Astrocyte (in vitro differentiated cells and primary cell): ENCODE data around the gene PCDHB16. TPM values are rescaled to one million over a fixed set of nuclear protein-coding genes. Genes with fewer than 3 reads are reported as not detected.

Source experiments
- DNase-seq: peaks from one replicate; pipeline ENCODE4 v3.0.0-alpha.2; 2010; ENCODE audit warnings: low read depth
- FAIRE-seq: peaks from 2 replicates; lab custom pipeline; 2011; peaks lifted over from hg19 to GRCh38; lab: Jason Lieb, UNC
- H2AFZ ChIP-seq: 2 replicates; pipeline ENCODE4 v1.6.0; 2012; ENCODE audit warnings: low read depth, low read length, inconsistent platforms
- H3K27ac ChIP-seq: 2 replicates; pipeline ENCODE4 v1.5.1; 2011; ENCODE audit warnings: low read depth, low read length, inconsistent platforms
- H3K27me3 ChIP-seq: 2 replicates; pipeline ENCODE4 v1.6.0; 2011; ENCODE audit warnings: low read length, inconsistent platforms; ENCODE audit not compliant: insufficient read depth
- H3K36me3 ChIP-seq: 2 replicates; pipeline ENCODE4 v1.5.1; 2011; ENCODE audit warnings: low read length, inconsistent platforms; ENCODE audit not compliant: insufficient read depth
- H3K4me1 ChIP-seq: 2 replicates; pipeline ENCODE4 v1.5.1; 2011; ENCODE audit warnings: low read length, inconsistent platforms; ENCODE audit not compliant: insufficient read depth
- H3K4me2 ChIP-seq: 2 replicates; pipeline ENCODE4 v1.6.0; 2012; ENCODE audit warnings: low read length, inconsistent platforms
- H3K4me3 ChIP-seq: 2 replicates; pipeline ENCODE4 v1.5.1; 2011; ENCODE audit warnings: low read depth, mild to moderate bottlenecking, low read length, inconsistent platforms; ENCODE audit not compliant: insufficient read depth
- H3K79me2 ChIP-seq: 2 replicates; pipeline ENCODE4 v1.6.0; 2012; ENCODE audit warnings: mild to moderate bottlenecking, low read length, inconsistent platforms; ENCODE audit not compliant: insufficient read depth
- H3K9ac ChIP-seq: 2 replicates; pipeline ENCODE4 v1.6.0; 2012; ENCODE audit warnings: mild to moderate bottlenecking, low read length, inconsistent platforms
- H3K9me3 ChIP-seq: 2 replicates; pipeline ENCODE4 v1.5.1; 2012; ENCODE audit warnings: low read depth, mild to moderate bottlenecking, low read length, inconsistent platforms; ENCODE audit not compliant: insufficient read depth
- H4K20me1 ChIP-seq: 2 replicates; pipeline ENCODE4 v1.6.0; 2012; ENCODE audit warnings: low read length, inconsistent platforms; ENCODE audit not compliant: insufficient read depth
- H3K27ac Mint-ChIP-seq: one replicate; pipeline ENCODE4 v1.8.0; 2021; ENCODE audit warnings: mild to moderate bottlenecking, mixed read lengths; ENCODE audit not compliant: unreplicated experiment
- H3K27me3 Mint-ChIP-seq: one replicate; pipeline ENCODE4 v1.8.0; 2021; ENCODE audit warnings: low read depth, mixed read lengths; ENCODE audit not compliant: unreplicated experiment
- H3K36me3 Mint-ChIP-seq: one replicate; pipeline ENCODE4 v1.8.0; 2021; ENCODE audit warnings: low read depth, mixed read lengths; ENCODE audit not compliant: unreplicated experiment
- H3K4me1 Mint-ChIP-seq: one replicate; pipeline ENCODE4 v1.8.0; 2021; ENCODE audit warnings: low read depth, mixed read lengths; ENCODE audit not compliant: unreplicated experiment
- H3K4me3 Mint-ChIP-seq: one replicate; pipeline ENCODE4 v1.8.0; 2021; ENCODE audit warnings: mild to moderate bottlenecking, moderate library complexity, mixed read lengths; ENCODE audit not compliant: unreplicated experiment
- H3K9me3 Mint-ChIP-seq: one replicate; pipeline ENCODE4 v1.8.0; 2021; ENCODE audit warnings: mild to moderate bottlenecking, mixed read lengths; ENCODE audit not compliant: unreplicated experiment
- EZH2 ChIP-seq: IDR thresholded peaks from 2 replicates; pipeline ENCODE4 v1.6.1; 2012; ENCODE audit warnings: mild to moderate bottlenecking, low read length, inconsistent platforms; ENCODE audit not compliant: insufficient read depth
- total RNA-seq: library from RNA; stranded (reverse); gene quantifications from 2 replicates; pipeline ENCODE4 v1.2.1, GENCODE V29; 2021
- TF ChIP-seq, protein P1 (sequence below): IDR thresholded peaks from 2 replicates; pipeline ENCODE4 v1.5.1; 2011; ENCODE audit warnings: low read depth, mild to moderate bottlenecking, inconsistent platforms, low read length, moderate library complexity; ENCODE audit not compliant: insufficient read depth

The PCDHB16 gene
- total RNA-seq, 1 donor from 2014 or later = 3.2 TPM

DNA sequence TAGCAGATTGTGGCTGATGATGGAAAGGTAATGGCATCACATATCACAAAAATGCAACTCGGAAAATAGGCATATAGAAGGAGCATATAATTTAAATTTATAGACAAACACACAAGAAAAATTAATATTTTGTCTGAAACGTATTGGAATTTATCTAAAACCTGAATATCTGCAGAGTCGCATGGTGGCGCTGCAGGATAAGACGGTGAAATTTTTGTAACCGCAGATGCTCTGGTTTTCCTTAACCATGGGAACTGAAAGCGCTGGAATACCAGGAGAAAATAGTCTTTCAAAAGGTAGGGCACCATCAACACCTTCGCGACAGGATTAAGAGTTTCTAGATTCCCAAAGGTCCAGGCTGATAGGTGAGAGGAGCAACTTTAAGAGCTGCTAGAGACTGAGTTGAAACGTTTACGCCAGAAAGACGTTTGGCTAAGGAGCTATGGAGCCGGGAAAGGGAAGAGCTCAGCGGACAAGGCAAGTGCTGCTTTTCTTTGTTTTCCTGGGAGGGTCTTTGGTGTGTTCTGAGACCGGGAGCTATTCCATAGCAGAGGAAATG is 52.0 kb downstream of the PCDHB16 start:
- Histone ChIP-seq H3K36me3 (no peaks in the 10 kb centered on the region), H3K27ac (no peak overlapping the region), H3K9me3 (peaks cover 21% of the 10 kb centered on the region), H3K9ac (no peak overlapping the region), H3K4me3 (no peak overlapping the region), H2AFZ (no peak overlapping the region), H4K20me1 (no peaks in the 10 kb centered on the region), H3K79me2 (no peaks in the 10 kb centered on the region), H3K4me2 (no peak overlapping the region), H3K4me1 (no peaks in the 10 kb centered on the region), H3K27me3 (no peaks in the 10 kb centered on the region)
- no peaks in the 10 kb centered on the region for H3K4me1 Mint-ChIP-seq
- H3K4me3 Mint-ChIP-seq = no peak overlapping the region
- H3K27ac Mint-ChIP-seq = no peak overlapping the region
- no peaks in the 10 kb centered on the region for H3K27me3 Mint-ChIP-seq
- no peak for FAIRE-seq
- H3K9me3 Mint-ChIP-seq = peaks cover 35% of the 10 kb centered on the region
- peaks cover 18% of the 10 kb centered on the region for H3K36me3 Mint-ChIP-seq
- TF ChIP-seq, protein P1, sequence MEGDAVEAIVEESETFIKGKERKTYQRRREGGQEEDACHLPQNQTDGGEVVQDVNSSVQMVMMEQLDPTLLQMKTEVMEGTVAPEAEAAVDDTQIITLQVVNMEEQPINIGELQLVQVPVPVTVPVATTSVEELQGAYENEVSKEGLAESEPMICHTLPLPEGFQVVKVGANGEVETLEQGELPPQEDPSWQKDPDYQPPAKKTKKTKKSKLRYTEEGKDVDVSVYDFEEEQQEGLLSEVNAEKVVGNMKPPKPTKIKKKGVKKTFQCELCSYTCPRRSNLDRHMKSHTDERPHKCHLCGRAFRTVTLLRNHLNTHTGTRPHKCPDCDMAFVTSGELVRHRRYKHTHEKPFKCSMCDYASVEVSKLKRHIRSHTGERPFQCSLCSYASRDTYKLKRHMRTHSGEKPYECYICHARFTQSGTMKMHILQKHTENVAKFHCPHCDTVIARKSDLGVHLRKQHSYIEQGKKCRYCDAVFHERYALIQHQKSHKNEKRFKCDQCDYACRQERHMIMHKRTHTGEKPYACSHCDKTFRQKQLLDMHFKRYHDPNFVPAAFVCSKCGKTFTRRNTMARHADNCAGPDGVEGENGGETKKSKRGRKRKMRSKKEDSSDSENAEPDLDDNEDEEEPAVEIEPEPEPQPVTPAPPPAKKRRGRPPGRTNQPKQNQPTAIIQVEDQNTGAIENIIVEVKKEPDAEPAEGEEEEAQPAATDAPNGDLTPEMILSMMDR = peak; percentile 2
- TF ChIP-seq EZH2 = no peak
- no peak for DNase-seq

Other genes with a start within 250 kb of the PCDHB16 start
- 6.9 and 7.7 TPM in 2 replicates for gene PCDHAC2, start 215.9 kb upstream of the PCDHB16 start, total RNA-seq
- not detected in 2 replicates for gene PCDHB1, start 131.0 kb upstream of the PCDHB16 start, total RNA-seq
- 44.3 and 50.7 TPM in 2 replicates for gene PCDHB2, start 87.8 kb upstream of the PCDHB16 start, total RNA-seq
- gene PCDHB3, start 81.9 kb upstream of the PCDHB16 start, total RNA-seq = 3.6 and 3.9 TPM in 2 replicates
- gene PCDHB4, start 60.6 kb upstream of the PCDHB16 start, total RNA-seq = 1.0 and 1.1 TPM in 2 replicates
- 8.7 and 9.7 TPM in 2 replicates for gene PCDHB5, start 47.2 kb upstream of the PCDHB16 start, total RNA-seq
- 0.50 and 0.70 TPM in 2 replicates for gene PCDHB6, start 32.3 kb upstream of the PCDHB16 start, total RNA-seq
- gene PCDHB7, start 9.7 kb upstream of the PCDHB16 start, total RNA-seq = 0.79 and 1.0 TPM in 2 replicates
- 4.9 and 5.3 TPM in 2 replicates for gene PCDHB8, start 4.6 kb upstream of the PCDHB16 start, total RNA-seq
- gene PCDHB9, start 4.8 kb downstream of the PCDHB16 start, total RNA-seq = 3.6 and 5.3 TPM in 2 replicates
- gene PCDHB10, start 10.0 kb downstream of the PCDHB16 start, total RNA-seq = 6.4 and 7.0 TPM in 2 replicates
- gene PCDHB11, start 17.2 kb downstream of the PCDHB16 start, total RNA-seq = 2.1 TPM in 2 replicates
- gene PCDHB12, start 26.3 kb downstream of the PCDHB16 start, total RNA-seq = 0.87 and 1.2 TPM in 2 replicates
- gene PCDHB13, start 31.5 kb downstream of the PCDHB16 start, total RNA-seq = 3.3 TPM in 2 replicates
- gene PCDHB14, start 41.0 kb downstream of the PCDHB16 start, total RNA-seq = 5.6 and 6.4 TPM in 2 replicates
- gene PCDHB15, start 63.0 kb downstream of the PCDHB16 start, total RNA-seq = 1.3 and 1.6 TPM in 2 replicates
- 0.19 and 0.25 TPM in 2 replicates for gene SLC25A2, start 121.7 kb downstream of the PCDHB16 start, total RNA-seq
- 95.1 and 102 TPM in 2 replicates for gene TAF7, start 138.4 kb downstream of the PCDHB16 start, total RNA-seq
- 0.17 and 0.27 TPM in 2 replicates for gene PCDHGA1, start 148.1 kb downstream of the PCDHB16 start, total RNA-seq
- 0.14 and 0.17 TPM in 2 replicates for gene PCDHGA2, start 156.4 kb downstream of the PCDHB16 start, total RNA-seq
- 0.14 and 0.17 TPM in 2 replicates for gene PCDHGA3, start 161.4 kb downstream of the PCDHB16 start, total RNA-seq
- 1.0 and 1.5 TPM in 2 replicates for gene PCDHGB1, start 167.7 kb downstream of the PCDHB16 start, total RNA-seq
- gene PCDHGA4, start 172.6 kb downstream of the PCDHB16 start, total RNA-seq = 0.48 and 0.50 TPM in 2 replicates
- 1.4 TPM in 2 replicates for gene PCDHGB2, start 177.6 kb downstream of the PCDHB16 start, total RNA-seq
- gene PCDHGA5, start 181.8 kb downstream of the PCDHB16 start, total RNA-seq = 0.29 and 0.30 TPM in 2 replicates
- 0.10 and 0.14 TPM in 2 replicates for gene PCDHGB3, start 187.9 kb downstream of the PCDHB16 start, total RNA-seq
- gene PCDHGA6, start 191.5 kb downstream of the PCDHB16 start, total RNA-seq = 0.22 and 0.41 TPM in 2 replicates
- 0.57 and 0.62 TPM in 2 replicates for gene PCDHGA7, start 200.4 kb downstream of the PCDHB16 start, total RNA-seq
- 13.6 and 15.7 TPM in 2 replicates for gene PCDHGB4, start 205.3 kb downstream of the PCDHB16 start, total RNA-seq
- 1.0 and 1.2 TPM in 2 replicates for gene PCDHGA8, start 210.2 kb downstream of the PCDHB16 start, total RNA-seq
- 1.1 and 2.1 TPM in 2 replicates for gene PCDHGB5, start 215.6 kb downstream of the PCDHB16 start, total RNA-seq
- 0.73 and 0.87 TPM in 2 replicates for gene PCDHGA9, start 220.4 kb downstream of the PCDHB16 start, total RNA-seq
- 18.4 and 19.9 TPM in 2 replicates for gene PCDHGB6, start 225.6 kb downstream of the PCDHB16 start, total RNA-seq
- 34.0 and 41.6 TPM in 2 replicates for gene PCDHGA10, start 230.6 kb downstream of the PCDHB16 start, total RNA-seq
- 22.4 and 26.1 TPM in 2 replicates for gene PCDHGB7, start 235.3 kb downstream of the PCDHB16 start, total RNA-seq
- 5.3 and 5.8 TPM in 2 replicates for gene PCDHGA11, start 238.7 kb downstream of the PCDHB16 start, total RNA-seq
- gene PCDHGA12, start 248.1 kb downstream of the PCDHB16 start, total RNA-seq = 1.2 and 1.6 TPM in 2 replicates